Dermis blood vessel endothelial cell (primary cell): ENCODE data around the gene TADA2A. TPM values are rescaled to one million over a fixed set of nuclear protein-coding genes. Genes with fewer than 3 reads are reported as not detected.

ENCODE experiments used
- total RNA-seq: library from RNA; depleted of rRNA; stranded (reverse); fragments of >200 nt; gene quantifications from 2 replicates; pipeline ENCODE4 v1.2.3, GENCODE V29; 2014

TADA2A gene
- total RNA-seq, 1 donor from 2014 or later, result 22.3 TPM

Other genes starting within 250 kb of the TADA2A start
- not detected in 2 replicates for gene C17orf78, start 30.9 kb upstream of the TADA2A start, total RNA-seq
- 36.6 and 73.2 TPM in 2 replicates for gene ACACA, start 50 bp upstream of the TADA2A start, total RNA-seq
- gene DUSP14, start 83.0 kb downstream of the TADA2A start, total RNA-seq, result 31.1 and 34.4 TPM in 2 replicates
- gene SYNRG, start 202.5 kb downstream of the TADA2A start, total RNA-seq, result 16.8 and 23.7 TPM in 2 replicates
- gene DDX52, start 236.6 kb downstream of the TADA2A start, total RNA-seq, result 40.0 and 41.0 TPM in 2 replicates